CD14-positive monocyte (primary cell): ENCODE data around the gene GLS. TPM values are rescaled to one million over a fixed set of nuclear protein-coding genes. Genes with fewer than 3 reads are reported as not detected.

Source experiments
- DNase-seq, 3 donors: peaks; one replicate each; pipeline ENCODE4 v3.0.0-alpha.2; 2011 to 2022
- H2AFZ ChIP-seq: 2 replicates; pipeline ENCODE4 v1.6.0; 2012; ENCODE audit warnings: mild to moderate bottlenecking, low read depth, low read length, inconsistent platforms; ENCODE audit not compliant: insufficient read depth, poor library complexity, severe bottlenecking
- H3K27ac ChIP-seq, 2 donors: 1 replicate in 1 of 2; 2 replicates in 1 of 2; pipeline ENCODE4 v1.5.1; 2012 to 2013; ENCODE audit warnings: low read length in 2 of 2, control low read depth in 1 of 2, inconsistent platforms in 1 of 2, low read depth in 1 of 2, mild to moderate bottlenecking in 1 of 2
- H3K27me3 ChIP-seq, 2 donors: one replicate each; pipeline versions ENCODE4 v1.6.0 to v1.6.1; 2011 to 2013; ENCODE audit warnings: low read length in 2 of 2; ENCODE audit not compliant: control insufficient read depth in 2 of 2, insufficient read depth in 2 of 2
- H3K36me3 ChIP-seq, 2 donors: replicated peaks in 1 of 2; 1 replicate in 1 of 2; 2 replicates in 1 of 2; pipeline versions ENCODE4 v1.5.1 to v1.6.1; 2012 to 2013; ENCODE audit warnings: low read length in 2 of 2, control low read depth in 1 of 2, inconsistent platforms in 1 of 2, mild to moderate bottlenecking in 1 of 2; ENCODE audit not compliant: insufficient read depth in 2 of 2, control insufficient read depth in 1 of 2
- H3K4me1 ChIP-seq, 2 donors: 1 replicate in 1 of 2; 2 replicates in 1 of 2; pipeline versions ENCODE4 v1.5.1 to v1.6.1; 2012 to 2013; ENCODE audit warnings: low read length in 2 of 2, control low read depth in 1 of 2, inconsistent platforms in 1 of 2, mild to moderate bottlenecking in 1 of 2, moderate library complexity in 1 of 2; ENCODE audit not compliant: insufficient read depth in 2 of 2, control insufficient read depth in 1 of 2
- H3K4me2 ChIP-seq: replicated peaks from 2 replicates; pipeline ENCODE3; 2012; ENCODE audit warnings: low read length, moderate library complexity, mild to moderate bottlenecking; ENCODE audit not compliant: poor library complexity, severe bottlenecking; ENCODE audit errors: extremely low read depth
- H3K4me3 ChIP-seq, 3 experiments: fragments of 200-600 bp in 1 of 3; sonication (generic) in 1 of 3; replicated peaks in 1 of 3; 1 replicate in 2 of 3; 2 replicates in 1 of 3; pipeline ENCODE4 v1.5.1; 2011 to 2013; ENCODE audit warnings: low read length in 3 of 3, mild to moderate bottlenecking in 3 of 3, control low read depth in 2 of 3, low read depth in 2 of 3, inconsistent platforms in 1 of 3, moderate library complexity in 1 of 3
- H3K79me2 ChIP-seq: 2 replicates; pipeline ENCODE4 v1.6.0; 2012; ENCODE audit warnings: mild to moderate bottlenecking, control low read depth, inconsistent platforms, low read length, moderate library complexity; ENCODE audit not compliant: insufficient read depth
- H3K9ac ChIP-seq: 2 replicates; pipeline ENCODE4 v1.6.0; 2017; ENCODE audit warnings: low read length, mild to moderate bottlenecking; ENCODE audit not compliant: insufficient read depth, poor library complexity, severe bottlenecking
- H3K9me3 ChIP-seq, 2 donors: replicated peaks in 1 of 2; 1 replicate in 1 of 2; 2 replicates in 1 of 2; pipeline versions ENCODE4 v1.5.1 to v1.6.1; 2012 to 2013; ENCODE audit warnings: low read length in 2 of 2, control low read depth in 1 of 2; ENCODE audit not compliant: control insufficient read depth in 1 of 2, insufficient read depth in 1 of 2
- H4K20me1 ChIP-seq: 2 replicates; pipeline ENCODE4 v1.6.0; 2012; ENCODE audit warnings: mild to moderate bottlenecking, low read length, control low read depth, moderate library complexity; ENCODE audit not compliant: insufficient read depth
- H3K27ac Mint-ChIP-seq, 7 donors: one replicate each; pipeline ENCODE4 v1.8.0; 2020; ENCODE audit warnings: mild to moderate bottlenecking in 7 of 7, mixed read lengths in 7 of 7, moderate library complexity in 6 of 7, inconsistent platforms in 2 of 7
- H3K27me3 Mint-ChIP-seq, 3 donors: one replicate each; pipeline ENCODE4 v1.8.0; 2021 to 2022; ENCODE audit warnings: low read depth in 3 of 3, mild to moderate bottlenecking in 3 of 3, mixed read lengths in 3 of 3, moderate library complexity in 3 of 3, inconsistent platforms in 1 of 3
- H3K36me3 Mint-ChIP-seq, 2 donors: one replicate each; pipeline ENCODE4 v1.8.0; 2020; ENCODE audit warnings: mixed read lengths in 2 of 2, inconsistent platforms in 1 of 2, mild to moderate bottlenecking in 1 of 2
- H3K4me1 Mint-ChIP-seq: one replicate; pipeline ENCODE4 v1.8.0; 2020; ENCODE audit warnings: mild to moderate bottlenecking, mixed read lengths
- H3K4me3 Mint-ChIP-seq, 2 donors: one replicate each; pipeline ENCODE4 v1.8.0; 2020; ENCODE audit warnings: mild to moderate bottlenecking in 2 of 2, mixed read lengths in 2 of 2, moderate library complexity in 1 of 2
- H3K9me3 Mint-ChIP-seq, 7 donors: one replicate each; pipeline ENCODE4 v1.8.0; 2020 to 2022; ENCODE audit warnings: mixed read lengths in 7 of 7, mild to moderate bottlenecking in 6 of 7, moderate library complexity in 6 of 7, inconsistent platforms in 2 of 7
- CTCF ChIP-seq: fragments of 200-600 bp; IDR thresholded peaks from one replicate; pipeline ENCODE4 v1.8.0; 2022; ENCODE audit warnings: antibody characterized with exemption, mild to moderate bottlenecking
- WGBS: methylation state at CpG from one replicate; pipeline ENCODE4 v1.1.5; 2013; ENCODE audit warnings: missing lambda C conversion rate; ENCODE audit not compliant: insufficient coverage; 5-methylcytosine and 5-hydroxymethylcytosine counted together
- intact Hi-C, 2 donors: fragments of 100-400 bp; cut with micrococcal nuclease; formaldehyde crosslinking; loops; one replicate each; pipeline versions ENCODE4 v1.15.0 to v1.15.1; 2023
- polyA plus RNA-seq, 3 donors: library from polyadenylated mRNA; depleted of rRNA in 1 of 3; unstranded in 2 of 3; stranded (reverse) in 1 of 3; fragments of 300-500 nt in 2 of 3; fragments of >200 nt in 1 of 3; fragmentation: Illumina TruSeq in 2 of 3; gene quantifications; 1 replicate in 2 of 3; 2 replicates in 1 of 3; pipeline ENCODE4 v1.2.3, GENCODE V29; 2012 to 2021

The GLS gene
- polyA plus RNA-seq, 3 donors, result 6.0 to 29.5 (median 9.0) TPM

DNA sequence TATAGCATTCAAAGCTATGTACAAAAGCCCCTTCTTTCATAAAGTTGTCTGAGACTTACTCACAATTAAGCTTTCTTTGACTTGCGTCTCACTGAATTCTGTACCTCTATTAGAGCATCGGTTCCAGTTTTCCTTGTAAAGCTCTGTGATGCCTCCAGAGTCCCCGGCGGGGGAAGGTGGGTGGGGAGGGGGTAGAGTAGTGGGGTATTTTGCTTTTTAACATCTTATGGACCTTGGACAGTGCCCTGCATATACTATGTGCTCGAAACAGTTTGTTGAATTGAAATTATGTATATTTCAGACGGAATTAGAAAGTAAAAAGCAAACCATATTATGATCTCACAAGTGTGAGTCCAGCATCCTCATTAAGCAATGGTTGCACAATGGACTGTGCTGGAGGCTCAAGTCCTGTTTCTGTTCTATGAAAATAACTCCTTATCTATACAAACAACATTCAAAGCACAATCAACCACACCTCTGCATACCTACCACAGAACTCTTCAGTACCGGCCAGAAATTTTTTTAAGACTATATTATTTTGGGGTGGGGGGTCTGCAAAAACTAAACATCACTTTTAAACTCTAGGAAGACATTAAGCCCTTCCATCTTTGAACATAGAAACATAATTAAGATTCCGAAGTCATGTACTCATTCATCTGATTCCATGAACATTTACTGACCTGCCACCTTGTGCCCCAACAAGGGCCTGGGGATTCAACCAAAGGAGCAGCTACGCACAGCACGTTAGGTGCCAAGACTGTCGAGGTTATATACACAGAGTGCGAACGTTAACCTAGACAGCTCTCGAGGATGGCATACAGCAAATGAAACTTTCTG lies 132.4 kb downstream of the GLS start:
- H3K9me3 ChIP-seq, result no peaks in the 10 kb centered on the region
- H3K36me3 Mint-ChIP-seq, result peaks cover 20 to 31% of the 10 kb centered on the region in 2 donors
- H3K4me1 Mint-ChIP-seq, result peaks cover 12% of the 10 kb centered on the region
- peak overlapping the region; percentile 84 for H3K4me2 ChIP-seq
- peaks cover 0 to 2% (median 0%) of the 10 kb centered on the region in 3 donors for H3K27me3 Mint-ChIP-seq
- peak; percentile 45 to 63 (median 62) for DNase-seq
- peak overlapping the region; percentile 83 for H2AFZ ChIP-seq
- H4K20me1 ChIP-seq, result peaks cover 57% of the 10 kb centered on the region
- no peaks in the 10 kb centered on the region for H3K27me3 ChIP-seq
- H3K27ac Mint-ChIP-seq, result no peak overlapping the region
- H3K4me1 ChIP-seq, result peaks cover 36 to 38% of the 10 kb centered on the region in 2 donors
- H3K27ac ChIP-seq, result peak overlapping the region; percentile 84 to 90
- no peak overlapping the region for H3K4me3 Mint-ChIP-seq
- peak overlapping the region; percentile 73 to 99 (median 81) for H3K4me3 ChIP-seq
- TF ChIP-seq CTCF, result no peak
- H3K9me3 Mint-ChIP-seq, result peaks cover 0 to 4% (median 0%) of the 10 kb centered on the region in 7 donors
- peaks cover 59% of the 10 kb centered on the region for H3K79me2 ChIP-seq
- peak overlapping the region; percentile 85 for H3K9ac ChIP-seq
- intact Hi-C loops, result loop anchor here in 1 of 2 donors (5.0 kb wide), 1 partner anchor 46 kb away; no protein-coding TSS in a partner anchor
- WGBS, result 32% methylated on average over 10 of the region's 14 CpGs
- peaks cover 32 to 46% of the 10 kb centered on the region in 2 donors for H3K36me3 ChIP-seq

DNA sequence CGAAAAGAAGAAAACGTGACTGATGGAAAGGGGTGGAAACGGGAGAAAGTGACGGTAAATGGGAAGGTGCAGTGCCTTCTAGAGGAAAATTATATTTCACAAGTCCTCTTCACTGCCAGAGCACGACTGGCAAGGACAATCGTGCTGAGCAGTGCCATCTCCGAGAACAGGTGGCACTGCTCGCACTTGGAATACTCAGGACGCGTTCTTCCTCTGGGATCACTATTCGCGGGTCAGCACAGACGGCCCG lies 133.0 kb downstream of the GLS start:
- no peaks in the 10 kb centered on the region for H3K9me3 ChIP-seq
- Mint-ChIP-seq H3K4me3 (no peak overlapping the region), H3K4me1 (peaks cover 10% of the 10 kb centered on the region), H3K27me3 (peaks cover 0 to 2% (median 0%) of the 10 kb centered on the region in 3 donors), H3K36me3 (peaks cover 15 to 26% of the 10 kb centered on the region in 2 donors), H3K9me3 (peaks cover 0 to 4% (median 0%) of the 10 kb centered on the region in 7 donors), H3K27ac (no peak overlapping the region)
- H3K9ac ChIP-seq, result peak overlapping the region; percentile 85
- peaks cover 36 to 38% of the 10 kb centered on the region in 2 donors for H3K4me1 ChIP-seq
- H4K20me1 ChIP-seq, result peaks cover 51% of the 10 kb centered on the region
- H3K4me2 ChIP-seq, result peak overlapping the region; percentile 84
- H3K27ac ChIP-seq, result peak overlapping the region; percentile 84 to 90
- no peak for TF ChIP-seq CTCF
- intact Hi-C loops, result loop anchor here in 1 of 2 donors (5.0 kb wide), 1 partner anchor 46 kb away; no protein-coding TSS in a partner anchor
- H3K36me3 ChIP-seq, result peaks cover 26 to 40% of the 10 kb centered on the region in 2 donors
- WGBS, result 0% methylated on average over 10 of the region's 14 CpGs
- DNase-seq, result no peak
- no peaks in the 10 kb centered on the region for H3K27me3 ChIP-seq
- H2AFZ ChIP-seq, result peak overlapping the region; percentile 83
- peak overlapping the region; percentile 73 to 99 (median 81) for H3K4me3 ChIP-seq
- peaks cover 53% of the 10 kb centered on the region for H3K79me2 ChIP-seq
